Measurements from ENCODE around the gene USP4. TPM values are rescaled to one million over a fixed set of nuclear protein-coding genes. Genes with fewer than 3 reads are reported as not detected.

Gene USP4
- total and polyA plus RNA-seq, 2 of the 8 experiments (the other 6 are each of a cell fraction or from before 2014, with no cell fraction given) = 16.0 to 27.8 TPM

DNA sequence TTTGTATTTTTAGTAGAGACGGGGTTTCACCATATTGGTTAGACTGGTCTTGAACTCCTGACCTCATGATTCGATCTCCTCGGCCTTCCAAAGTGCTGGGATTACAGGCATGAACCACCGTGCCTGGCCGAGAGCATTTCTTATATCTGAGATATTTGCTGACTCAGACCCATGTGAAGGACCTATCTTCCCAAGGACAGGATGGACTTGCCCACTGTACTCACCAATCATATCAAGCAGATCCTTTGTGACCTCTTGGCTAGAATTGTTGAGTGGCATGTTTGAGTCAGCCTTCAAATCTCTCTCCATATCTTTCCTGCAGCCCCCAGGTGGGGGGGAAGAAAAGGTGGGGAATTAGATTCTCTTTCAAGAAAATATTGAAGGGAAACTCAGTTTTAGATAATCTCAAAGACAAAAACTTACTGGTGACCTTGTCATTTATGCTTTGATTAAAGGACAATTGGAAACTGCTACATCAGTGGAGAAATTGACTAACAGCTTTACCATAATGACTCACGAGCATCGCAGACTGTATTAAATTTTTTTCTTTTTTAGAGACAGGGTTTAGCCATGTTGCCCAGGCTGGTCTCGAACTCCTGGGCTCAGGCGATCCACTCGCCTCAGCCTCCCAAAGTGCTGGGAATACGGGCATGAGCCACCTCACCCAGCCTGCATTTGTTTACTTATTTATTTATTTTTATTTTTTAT, 65.9 kb downstream of the USP4 start:
- H2AK5ac ChIP-seq (ENCODE audit: low read depth, low read length) = no peak overlapping the region
- H3K27me3 ChIP-seq (replicated peaks in 1 of 4; ENCODE audit: control insufficient read depth in 3 of 4, extremely low read depth in 1 of 4, insufficient read depth in 3 of 4, low read length in 3 of 4) = no peaks in the 10 kb centered on the region
- no peak overlapping the region for H3K9ac ChIP-seq (replicated peaks in 1 of 4; ENCODE audit: extremely low read depth in 1 of 4, low read depth in 3 of 4, low read length in 3 of 4)
- ChIA-PET POLR2A (ENCODE audit: partially characterized antibody) (interaction anchor here (2.0 kb wide), 1 partner anchor 10 kb away, joined by 5 read pairs; no protein-coding TSS in a partner anchor), CTCF (ENCODE audit: partially characterized antibody) (no interaction called here)
- H2BK15ac ChIP-seq (ENCODE audit: low read length) = no peak overlapping the region
- H3K23me2 ChIP-seq (ENCODE audit: low read depth, low read length) = no peaks in the 10 kb centered on the region
- H2BK5ac ChIP-seq (ENCODE audit: low read depth, low read length) = no peak overlapping the region
- TF ChIP-seq, protein P1, sequence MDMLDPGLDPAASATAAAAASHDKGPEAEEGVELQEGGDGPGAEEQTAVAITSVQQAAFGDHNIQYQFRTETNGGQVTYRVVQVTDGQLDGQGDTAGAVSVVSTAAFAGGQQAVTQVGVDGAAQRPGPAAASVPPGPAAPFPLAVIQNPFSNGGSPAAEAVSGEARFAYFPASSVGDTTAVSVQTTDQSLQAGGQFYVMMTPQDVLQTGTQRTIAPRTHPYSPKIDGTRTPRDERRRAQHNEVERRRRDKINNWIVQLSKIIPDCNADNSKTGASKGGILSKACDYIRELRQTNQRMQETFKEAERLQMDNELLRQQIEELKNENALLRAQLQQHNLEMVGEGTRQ (IDR thresholded peaks at IDR 0.05; ENCODE audit: low read length) = no peak
- 96% methylated on average over 11 of the region's 11 CpGs; no CpG with 5 or more reads in 1 of the 2 experiments for WGBS, 2 experiments (ENCODE audit: extremely low coverage in 1 of 2, insufficient coverage in 1 of 2, insufficient read length in 1 of 2, insufficient replicate concordance in 2 of 2, low coverage in 1 of 2, low lambda C conversion rate in 2 of 2, missing lambda C conversion rate in 1 of 2)
- no peaks in the 10 kb centered on the region for H3K79me2 ChIP-seq (ENCODE audit: control insufficient read depth in 1 of 2, insufficient read depth in 2 of 2, low read length in 2 of 2)
- H3K18ac ChIP-seq (ENCODE audit: extremely low read depth, low read length) = no peak overlapping the region
- H2BK20ac ChIP-seq (ENCODE audit: low read length) = no peak overlapping the region
- H3K23ac ChIP-seq (ENCODE audit: insufficient read length) = no peak overlapping the region
- H2BK12ac ChIP-seq (ENCODE audit: low read depth, low read length) = no peak overlapping the region
- H3K14ac ChIP-seq (ENCODE audit: insufficient read length) = no peak overlapping the region
- FAIRE-seq (no peak), DNase-seq (ENCODE audit: low read depth in 1 of 2, low spot score in 2 of 2) (no peak)
- H4K91ac ChIP-seq (replicated peaks; ENCODE audit: insufficient read length, low read length) = no peak overlapping the region
- no peak overlapping the region for H3K4me3 ChIP-seq (ENCODE audit: extremely low read depth in 1 of 4, insufficient read depth in 2 of 4, low read depth in 3 of 4, low read length in 4 of 4)
- H4K8ac ChIP-seq (ENCODE audit: extremely low read depth, insufficient read depth, low read length) = no peak overlapping the region
- H3K4me1 ChIP-seq (replicated peaks in 1 of 4; ENCODE audit: control insufficient read depth in 3 of 4, insufficient read depth in 4 of 4, low read length in 3 of 4) = peaks cover 0 to 4% (median 1%) of the 10 kb centered on the region in 4 experiments; a peak in 3 of 7 replicates
- H2AFZ ChIP-seq (ENCODE audit: low read length) = no peak overlapping the region
- no peaks in the 10 kb centered on the region for H4K20me1 ChIP-seq (replicated peaks in 1 of 2; ENCODE audit: control insufficient read depth in 1 of 2, insufficient read depth in 2 of 2, low read length in 2 of 2)
- no peak overlapping the region for H4K5ac ChIP-seq (ENCODE audit: insufficient read length, low read depth, low read length)
- H3K36me3 ChIP-seq (ENCODE audit: control insufficient read depth in 2 of 4, insufficient read depth in 4 of 4, low read length in 3 of 4) = peaks cover 0 to 3% (median 0%) of the 10 kb centered on the region in 4 experiments; a peak in 2 of 8 replicates
- H3K27ac ChIP-seq (ENCODE audit: low read depth, low read length) = no peak overlapping the region
- no peak overlapping the region for H3K4ac ChIP-seq (replicated peaks; ENCODE audit: insufficient read length, low read depth, low read length)
- no peaks in the 10 kb centered on the region for H3K9me3 ChIP-seq (ENCODE audit: insufficient read depth in 2 of 2, low read depth in 1 of 2, low read length in 1 of 2)
- no peak overlapping the region for H3K4me2 ChIP-seq (ENCODE audit: insufficient read depth in 1 of 2, low read depth in 2 of 2, low read length in 2 of 2)
- H3K56ac ChIP-seq (replicated peaks; ENCODE audit: insufficient read length, low read depth, low read length) = no peak overlapping the region
- H2BK120ac ChIP-seq (replicated peaks; ENCODE audit: low read depth, low read length) = no peak overlapping the region
- H3K79me1 ChIP-seq (ENCODE audit: low read depth, low read length) = no peaks in the 10 kb centered on the region
